Pancreas (tissue), 10 donors: ENCODE results near the gene EDN1. TPM values are rescaled to one million over a fixed set of nuclear protein-coding genes. Genes with fewer than 3 reads are reported as not detected.
"Not testable (repeated sequence)": the region's sequence is repeated elsewhere in the genome, so short reads cannot be mapped to it uniquely, and the experiment has no call there.

Experiments used
- ATAC-seq, 4 donors: fragments of 200-7000 bp; cut with Tn5 transposase; one replicate each; pipeline versions ENCODE4 v1.8.0 to v1.9.1; 2020; ENCODE audit warnings: mild to moderate bottlenecking in 4 of 4, moderate library complexity in 4 of 4
- DNase-seq, 6 donors: peaks; one replicate each; pipeline ENCODE4 v3.0.0-alpha.2; 2020
- FAIRE-seq: peaks from 2 replicates; lab custom pipeline; 2012; peaks lifted over from hg19 to GRCh38; lab: Jason Lieb, UNC
- H3K27ac ChIP-seq, 4 donors: fragments of 200-600 bp; sonication (generic); 1 replicate in 3 of 4; 2 replicates in 1 of 4; pipeline versions ENCODE4 v1.5.0 to v1.8.0; 2020
- H3K27me3 ChIP-seq, 4 donors: fragments of 200-600 bp; one replicate each; pipeline ENCODE4 v1.8.0; 2021
- H3K36me3 ChIP-seq, 3 donors: fragments of 200-600 bp; sonication (generic) in 1 of 3; one replicate each; pipeline versions ENCODE4 v1.5.0 to v1.8.0; 2020 to 2021
- H3K4me1 ChIP-seq, 3 donors: fragments of 200-600 bp; one replicate each; pipeline ENCODE4 v1.8.0; 2021
- H3K4me3 ChIP-seq, 4 donors: fragments of 200-600 bp; sonication (generic) in 2 of 4; one replicate each; pipeline versions ENCODE4 v1.5.0 to v1.8.0; 2020 to 2021
- H3K9me3 ChIP-seq, 4 donors: fragments of 200-600 bp; one replicate each; pipeline ENCODE4 v1.8.0; 2021
- CTCF ChIP-seq, 4 donors: fragments of 200-600 bp; sonication (generic) in 3 of 4; IDR thresholded peaks; one replicate each; pipeline versions ENCODE4 v1.5.0 to v1.8.0; 2021; ENCODE audit warnings: antibody characterized with exemption in 4 of 4
- WGBS, 2 donors: extraction: QIAGEN DNeasy Blood & Tissue Kit; methylation state at CpG; one replicate each; pipeline ENCODE4 v1.1.7; 2013; 5-methylcytosine and 5-hydroxymethylcytosine counted together
- intact Hi-C, 3 donors: fragments of 100-400 bp; cut with DNase I; formaldehyde crosslinking; loops; one replicate each; pipeline versions ENCODE4 v1.11.1 to v1.14.2; 2022
- polyA plus RNA-seq, 2 donors: library from polyadenylated mRNA; stranded (reverse); fragments of 200-250 nt; gene quantifications; one replicate each; pipeline ENCODE4 v1.2.3, GENCODE V29; 2013
- total RNA-seq, 6 donors: library from RNA; stranded (reverse); fragmentation: NEBNext Ultra II Directional in 4 of 6; extraction: Animal tissue kit (Norgen Biotek cat#: 25700) in 4 of 6; gene quantifications; one replicate each; pipeline versions ENCODE4 v1.2.1 to v1.2.4, GENCODE V29; 2021 to 2023
- donor health status: healthy with polysubstance abuse.
- donor health status: DM: no; HTN: no; CAD: no; lungs with moderate emphysema.
- donor health status: DM: no; HTN: no; CAD: no.
- donor health status: control.
- donor health status: control.
- donor health status: Bipolar disorder and iron deficiency.
- donor health status: DM: yes; HTN: yes; CAD: no.
- donor health status: DM: no; HTN: no; CAD: no.
- donor health status: DM: no; HTN: no; CAD: no.
- donor health status: DM: yes; HTN: yes; CAD: no.

The EDN1 gene
- total and polyA plus RNA-seq, 8 donors, result 2.4 to 16.0 (median 5.0) TPM

- Histone ChIP-seq H3K9me3 (no peaks in the 10 kb centered on the region), H3K27me3 (no peaks in the 10 kb centered on the region), H3K4me1 (peaks cover 29 to 35% (median 30%) of the 10 kb centered on the region in 3 donors), H3K36me3 (no peaks in the 10 kb centered on the region), H3K4me3 (no peak overlapping the region), H3K27ac (no peak overlapping the region)
- DNase-seq, result no peak
- FAIRE-seq, result no peak
- WGBS, 2 donors, result 68 to 96% methylated on average over 3 of the region's 3 CpGs
- no peak for TF ChIP-seq CTCF (IDR thresholded peaks at IDR 0.05)
- ATAC-seq, result no peak
- intact Hi-C loops, result no loop called here
These were observed 38.5 kb downstream of the EDN1 start for GRCh38 chr6:12328701-12329100.

- 31 to 33% methylated on average over 2 of the region's 2 CpGs for WGBS, 2 donors
- TF ChIP-seq CTCF (IDR thresholded peaks at IDR 0.05), result no peak
- ATAC-seq, result peak; percentile 9 to 56 (median 34)
- DNase-seq, result peak in 1 of 6 donors; percentile 38
- Histone ChIP-seq H3K4me3 (no peak overlapping the region), H3K4me1 (peaks cover 46 to 55% (median 47%) of the 10 kb centered on the region in 3 donors), H3K27me3 (no peaks in the 10 kb centered on the region), H3K9me3 (no peaks in the 10 kb centered on the region), H3K27ac (peak overlapping the region; percentile 74 to 95 (median 87)), H3K36me3 (no peaks in the 10 kb centered on the region)
- no peak for FAIRE-seq
- intact Hi-C loops, result no loop called here
These were observed 41.3 kb downstream of the EDN1 start for GRCh38 chr6:12331474-12331873.

DNA sequence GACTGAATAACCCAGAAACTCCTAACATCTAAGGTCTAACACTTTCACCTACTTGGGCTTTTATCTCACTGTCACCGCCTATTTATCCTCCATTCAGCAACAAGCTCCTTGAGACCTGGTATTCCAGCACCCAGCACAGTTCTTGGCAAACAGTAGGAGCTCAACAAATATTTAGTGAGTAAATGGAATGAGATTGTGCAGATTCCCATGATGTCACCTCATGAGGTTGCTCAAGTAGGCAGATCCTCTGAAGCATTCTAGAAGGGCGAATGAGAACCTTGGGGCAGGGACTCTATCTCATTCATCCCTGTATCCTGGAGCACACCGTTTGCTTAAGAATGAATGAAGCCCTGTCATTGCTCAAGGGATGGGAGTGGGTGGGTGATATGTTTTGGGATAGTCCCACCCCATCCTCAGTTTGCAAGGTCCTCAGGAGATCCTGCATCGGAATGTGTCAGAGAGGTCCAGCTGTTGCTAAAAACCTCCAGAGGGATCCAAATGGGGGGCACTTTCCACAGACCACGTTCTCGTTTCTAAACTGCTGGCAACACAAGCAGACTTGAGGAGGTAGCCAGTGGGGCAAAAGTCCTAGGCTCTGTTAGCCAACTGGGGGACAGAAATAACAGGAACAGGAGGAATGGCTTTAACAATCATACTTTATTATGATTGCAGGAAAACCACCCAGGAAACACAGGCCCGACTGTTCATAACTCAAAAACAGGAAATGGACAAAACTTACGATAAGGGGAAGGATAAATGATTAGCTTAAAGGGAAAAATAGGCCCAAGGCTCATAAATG, 42.0 kb downstream of the EDN1 start:
- peak overlapping the region; percentile 74 to 95 (median 87) for H3K27ac ChIP-seq
- no peaks in the 10 kb centered on the region for H3K36me3 ChIP-seq
- no peaks in the 10 kb centered on the region for H3K9me3 ChIP-seq
- 19 to 24% methylated on average over 8 of the region's 8 CpGs for WGBS, 2 donors
- no peaks in the 10 kb centered on the region for H3K27me3 ChIP-seq
- intact Hi-C loops, result no loop called here
- no peak overlapping the region for H3K4me3 ChIP-seq
- ATAC-seq (peak; percentile 81 to 92 (median 86)), FAIRE-seq (no peak), DNase-seq (peak in 3 of 6 donors; percentile 69 to 80 (median 77))
- peaks cover 50 to 62% (median 50%) of the 10 kb centered on the region in 3 donors for H3K4me1 ChIP-seq
- TF ChIP-seq CTCF (IDR thresholded peaks at IDR 0.05), result no peak

- H3K27ac ChIP-seq, result peak overlapping the region; percentile 74 to 95 (median 87)
- FAIRE-seq, DNase-seq, H3K27me3 ChIP-seq, H3K9me3 ChIP-seq, ATAC-seq, intact Hi-C loops, H3K36me3 ChIP-seq, H3K4me3 ChIP-seq: not testable (repeated sequence)
- peaks cover 50 to 62% (median 50%) of the 10 kb centered on the region in 3 donors for H3K4me1 ChIP-seq
- 60 to 61% methylated on average over 5 of the region's 5 CpGs for WGBS, 2 donors
These were observed 42.6 kb downstream of the EDN1 start for GRCh38 chr6:12332750-12333079.

- no peaks in the 10 kb centered on the region for H3K27me3 ChIP-seq
- no peaks in the 10 kb centered on the region for H3K36me3 ChIP-seq
- H3K4me1 ChIP-seq, result peaks cover 50 to 62% (median 50%) of the 10 kb centered on the region in 3 donors
- peak overlapping the region in 3 of 4 donors; percentile 82 to 95 (median 92) for H3K27ac ChIP-seq
- WGBS, 2 donors, result 91 to 100% methylated on average over 1 of the region's 1 CpG
- no peak for TF ChIP-seq CTCF (IDR thresholded peaks at IDR 0.05)
- FAIRE-seq (no peak), DNase-seq (no peak), ATAC-seq (no peak)
- no peaks in the 10 kb centered on the region for H3K9me3 ChIP-seq
- no peak overlapping the region for H3K4me3 ChIP-seq
- intact Hi-C loops, result no loop called here
These were observed 43.0 kb downstream of the EDN1 start for GRCh38 chr6:12333128-12333527.
